ENCODE data around the gene PPP6R1. TPM values are rescaled to one million over a fixed set of nuclear protein-coding genes. Genes with fewer than 3 reads are reported as not detected.

PPP6R1 gene
- polyA plus RNA-seq, 4 donors = 43.4 to 67.5 (median 48.9) TPM

DNA sequence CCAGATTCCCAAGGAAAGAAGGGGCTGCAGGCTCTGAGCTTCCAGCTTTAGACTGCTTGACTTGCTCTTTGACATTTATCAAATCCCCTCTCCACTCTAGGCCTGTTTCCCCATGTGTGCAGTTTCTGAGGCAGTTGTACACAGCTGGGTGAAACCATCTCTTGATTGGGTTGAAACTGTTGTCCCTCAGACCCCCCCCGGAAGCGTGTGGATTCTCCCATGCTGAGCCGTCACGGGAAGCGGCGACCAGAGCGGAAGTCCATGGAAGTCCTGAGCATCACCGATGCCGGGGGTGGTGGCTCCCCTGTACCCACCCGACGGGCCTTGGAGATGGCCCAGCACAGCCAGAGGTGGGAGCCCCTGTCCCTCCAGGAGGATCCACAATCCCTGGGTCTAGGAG, 44.7 kb upstream of the PPP6R1 start:
- H3K36me3 ChIP-seq (ENCODE audit: control insufficient read depth in 3 of 3, insufficient read depth in 2 of 3, low read depth in 1 of 3, low read length in 3 of 3) = peaks cover 0 to 12% (median 0%) of the 10 kb centered on the region in 3 donors
- H3K27me3 ChIP-seq (ENCODE audit: control insufficient read depth in 3 of 3, insufficient read depth in 3 of 3, low read length in 3 of 3) = no peaks in the 10 kb centered on the region
- no peak overlapping the region for H3K4me3 ChIP-seq (ENCODE audit: low read depth in 1 of 3, low read length in 3 of 3)
- 92 to 97% (median 96%) methylated on average over 11 of the region's 11 CpGs for WGBS, 3 donors
- no peak overlapping the region for H3K27ac ChIP-seq (ENCODE audit: low read depth in 1 of 3, low read length in 2 of 3)
- H3K4me1 ChIP-seq (ENCODE audit: control insufficient read depth in 3 of 3, insufficient read depth in 2 of 3, low read depth in 1 of 3, low read length in 2 of 3) = peaks cover 0 to 8% (median 2%) of the 10 kb centered on the region in 3 donors
- H3K9me3 ChIP-seq (ENCODE audit: control insufficient read depth in 2 of 2, insufficient read depth in 1 of 2, low read depth in 1 of 2, low read length in 1 of 2) = no peaks in the 10 kb centered on the region
- DNase-seq (peak in 1 of 2 donors; percentile 1), FAIRE-seq (no peak)

GRCh38 chr19:55302318-55302703, 43.5 kb upstream of the PPP6R1 start:
- H3K27ac ChIP-seq (ENCODE audit: low read depth in 1 of 3, low read length in 2 of 3) = no peak overlapping the region
- no peak for DNase-seq
- H3K4me3 ChIP-seq (ENCODE audit: low read depth in 1 of 3, low read length in 3 of 3) = peak overlapping the region in 1 of 3 donors; percentile 19
- H3K36me3 ChIP-seq (ENCODE audit: control insufficient read depth in 3 of 3, insufficient read depth in 2 of 3, low read depth in 1 of 3, low read length in 3 of 3) = peaks cover 0 to 10% (median 0%) of the 10 kb centered on the region in 3 donors
- H3K27me3 ChIP-seq (ENCODE audit: control insufficient read depth in 3 of 3, insufficient read depth in 3 of 3, low read length in 3 of 3) = no peaks in the 10 kb centered on the region
- 69 to 76% (median 74%) methylated on average over 12 of the region's 12 CpGs for WGBS, 3 donors
- no peaks in the 10 kb centered on the region for H3K9me3 ChIP-seq (ENCODE audit: control insufficient read depth in 2 of 2, insufficient read depth in 1 of 2, low read depth in 1 of 2, low read length in 1 of 2)
- no peak for FAIRE-seq
- peaks cover 0 to 8% (median 2%) of the 10 kb centered on the region in 3 donors for H3K4me1 ChIP-seq (ENCODE audit: control insufficient read depth in 3 of 3, insufficient read depth in 2 of 3, low read depth in 1 of 3, low read length in 2 of 3)

DNA sequence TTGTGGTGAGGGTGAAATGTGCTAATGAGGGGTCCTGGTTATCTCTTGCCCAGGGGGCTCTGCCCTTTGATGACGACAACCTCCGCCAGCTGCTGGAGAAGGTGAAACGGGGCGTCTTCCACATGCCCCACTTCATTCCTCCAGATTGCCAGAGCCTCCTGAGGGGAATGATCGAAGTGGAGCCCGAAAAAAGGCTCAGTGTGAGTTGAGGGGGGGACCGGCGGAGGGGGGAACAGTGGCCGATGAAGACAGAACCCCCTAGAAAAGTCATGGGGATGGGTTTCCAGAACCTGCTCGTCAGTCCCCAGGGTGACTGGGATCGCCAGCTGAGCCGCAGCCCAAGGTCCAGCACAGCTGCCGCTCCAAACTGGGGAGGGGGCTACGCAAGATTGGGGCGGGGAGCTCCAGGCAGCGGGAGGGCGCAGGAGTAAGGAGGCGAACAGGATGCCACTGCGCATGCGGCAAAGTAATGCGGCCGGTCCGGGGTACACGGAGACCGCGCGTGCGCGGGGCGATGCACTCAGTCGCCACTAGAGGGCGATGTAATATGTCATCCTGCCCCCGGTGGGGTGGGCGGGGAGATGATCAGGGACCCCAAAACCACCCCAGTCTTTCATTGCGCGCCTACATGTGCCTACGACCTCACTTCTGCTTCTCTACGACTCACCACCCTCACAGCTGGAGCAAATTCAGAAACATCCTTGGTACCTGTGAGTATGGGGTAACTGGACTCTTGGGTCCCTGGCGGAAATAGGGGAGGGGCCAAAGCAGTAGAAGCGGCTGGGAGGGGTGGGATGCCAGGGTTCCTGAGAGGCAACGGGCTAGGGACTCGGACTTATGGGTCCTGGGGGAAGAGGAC, 42.9 kb upstream of the PPP6R1 start:
- DNase-seq = peak; percentile 81 to 91
- Histone ChIP-seq H3K27me3 (ENCODE audit: control insufficient read depth in 3 of 3, insufficient read depth in 3 of 3, low read length in 3 of 3) (no peaks in the 10 kb centered on the region), H3K4me1 (ENCODE audit: control insufficient read depth in 3 of 3, insufficient read depth in 2 of 3, low read depth in 1 of 3, low read length in 2 of 3) (peaks cover 0 to 8% (median 2%) of the 10 kb centered on the region in 3 donors), H3K36me3 (ENCODE audit: control insufficient read depth in 3 of 3, insufficient read depth in 2 of 3, low read depth in 1 of 3, low read length in 3 of 3) (peaks cover 0 to 10% (median 0%) of the 10 kb centered on the region in 3 donors), H3K9me3 (ENCODE audit: control insufficient read depth in 2 of 2, insufficient read depth in 1 of 2, low read depth in 1 of 2, low read length in 1 of 2) (no peaks in the 10 kb centered on the region), H3K27ac (ENCODE audit: low read depth in 1 of 3, low read length in 2 of 3) (no peak overlapping the region), H3K4me3 (ENCODE audit: low read depth in 1 of 3, low read length in 3 of 3) (peak overlapping the region in 1 of 3 donors; percentile 37)
- FAIRE-seq = no peak
- 11 to 12% (median 11%) methylated on average over 35 to 42 of the region's 42 CpGs for WGBS, 3 donors

DNA sequence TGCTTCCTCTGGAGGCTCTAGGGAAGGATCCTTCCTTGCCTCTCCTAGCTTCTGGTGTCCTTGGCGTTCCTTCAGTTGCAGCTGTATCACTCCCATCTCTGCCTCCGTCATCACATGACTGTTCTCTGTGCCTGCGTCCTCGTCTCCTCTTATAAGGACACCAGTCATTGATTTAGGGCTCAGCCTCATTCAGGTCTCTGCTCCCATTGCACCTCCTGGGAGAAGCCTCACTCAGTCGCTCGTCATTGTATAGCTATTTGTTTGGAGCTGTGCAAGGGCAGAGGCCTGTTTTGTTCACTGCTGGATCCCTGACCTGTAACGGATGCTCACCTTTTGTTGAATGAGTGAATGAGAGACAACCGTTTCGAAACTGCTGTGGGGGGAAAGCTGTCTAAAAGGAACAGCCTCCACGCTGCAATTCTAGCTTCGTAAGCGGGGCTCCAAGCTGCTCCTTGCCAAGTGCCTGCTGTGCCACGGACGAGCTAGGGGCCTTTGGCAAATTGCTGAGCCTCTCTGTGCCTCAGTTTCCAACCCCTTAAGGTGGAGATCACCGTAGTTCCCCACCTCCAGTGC, 42.2 kb upstream of the PPP6R1 start:
- Histone ChIP-seq H3K27ac (ENCODE audit: low read depth in 1 of 3, low read length in 2 of 3) (no peak overlapping the region), H3K36me3 (ENCODE audit: control insufficient read depth in 3 of 3, insufficient read depth in 2 of 3, low read depth in 1 of 3, low read length in 3 of 3) (peaks cover 0 to 6% (median 0%) of the 10 kb centered on the region in 3 donors), H3K4me1 (ENCODE audit: control insufficient read depth in 3 of 3, insufficient read depth in 2 of 3, low read depth in 1 of 3, low read length in 2 of 3) (peaks cover 0 to 8% (median 2%) of the 10 kb centered on the region in 3 donors), H3K4me3 (ENCODE audit: low read depth in 1 of 3, low read length in 3 of 3) (no peak overlapping the region), H3K9me3 (ENCODE audit: control insufficient read depth in 2 of 2, insufficient read depth in 1 of 2, low read depth in 1 of 2, low read length in 1 of 2) (no peaks in the 10 kb centered on the region), H3K27me3 (ENCODE audit: control insufficient read depth in 3 of 3, insufficient read depth in 3 of 3, low read length in 3 of 3) (no peaks in the 10 kb centered on the region)
- DNase-seq (no peak), FAIRE-seq (no peak)
- WGBS, 3 donors = 70 to 75% (median 70%) methylated on average over 15 of the region's 15 CpGs

- FAIRE-seq = no peak
- WGBS, 3 donors = 82 to 89% (median 84%) methylated on average over 10 of the region's 10 CpGs
- H3K4me1 ChIP-seq (ENCODE audit: control insufficient read depth in 3 of 3, insufficient read depth in 2 of 3, low read depth in 1 of 3, low read length in 2 of 3) = peaks cover 0 to 8% (median 2%) of the 10 kb centered on the region in 3 donors
- no peak overlapping the region for H3K27ac ChIP-seq (ENCODE audit: low read depth in 1 of 3, low read length in 2 of 3)
- H3K27me3 ChIP-seq (ENCODE audit: control insufficient read depth in 3 of 3, insufficient read depth in 3 of 3, low read length in 3 of 3) = no peaks in the 10 kb centered on the region
- no peak overlapping the region for H3K4me3 ChIP-seq (ENCODE audit: low read depth in 1 of 3, low read length in 3 of 3)
- H3K9me3 ChIP-seq (ENCODE audit: control insufficient read depth in 2 of 2, insufficient read depth in 1 of 2, low read depth in 1 of 2, low read length in 1 of 2) = no peaks in the 10 kb centered on the region
- H3K36me3 ChIP-seq (ENCODE audit: control insufficient read depth in 3 of 3, insufficient read depth in 2 of 3, low read depth in 1 of 3, low read length in 3 of 3) = peaks cover 0 to 5% (median 0%) of the 10 kb centered on the region in 3 donors
- DNase-seq = no peak
These were observed 41.2 kb upstream of the PPP6R1 start for GRCh38 chr19:55299991-55300390.

DNA sequence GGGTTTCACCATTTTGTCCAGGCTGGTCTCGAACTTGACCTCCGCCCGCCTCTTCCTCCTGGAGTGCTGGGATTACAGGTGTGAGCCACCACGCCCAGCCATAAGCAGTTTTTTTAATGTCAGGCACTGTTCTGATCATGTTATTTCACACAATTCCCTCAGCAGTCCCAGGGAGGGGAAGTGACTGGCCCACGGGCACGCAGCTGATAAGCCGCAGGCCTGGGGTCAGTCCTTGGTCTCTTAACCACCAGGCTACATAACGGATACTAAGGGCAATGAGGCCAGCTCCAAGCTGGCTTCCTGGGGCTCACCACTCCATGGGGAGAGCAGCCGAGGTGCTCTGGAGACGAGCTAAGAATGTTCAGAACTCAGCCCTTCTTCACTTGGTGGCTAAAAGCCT, 38.5 kb upstream of the PPP6R1 start:
- Histone ChIP-seq H3K36me3 (ENCODE audit: control insufficient read depth in 3 of 3, insufficient read depth in 2 of 3, low read depth in 1 of 3, low read length in 3 of 3) (peaks cover 0 to 2% (median 0%) of the 10 kb centered on the region in 3 donors), H3K27me3 (ENCODE audit: control insufficient read depth in 3 of 3, insufficient read depth in 3 of 3, low read length in 3 of 3) (no peaks in the 10 kb centered on the region), H3K27ac (ENCODE audit: low read depth in 1 of 3, low read length in 2 of 3) (no peak overlapping the region), H3K9me3 (ENCODE audit: control insufficient read depth in 2 of 2, insufficient read depth in 1 of 2, low read depth in 1 of 2, low read length in 1 of 2) (no peaks in the 10 kb centered on the region), H3K4me3 (ENCODE audit: low read depth in 1 of 3, low read length in 3 of 3) (no peak overlapping the region), H3K4me1 (ENCODE audit: control insufficient read depth in 3 of 3, insufficient read depth in 2 of 3, low read depth in 1 of 3, low read length in 2 of 3) (peaks cover 0 to 8% (median 2%) of the 10 kb centered on the region in 3 donors)
- no peak for FAIRE-seq
- WGBS, 3 donors = 53 to 81% (median 65%) methylated on average over 10 of the region's 10 CpGs
- no peak for DNase-seq

- 92 to 96% (median 95%) methylated on average over 9 of the region's 9 CpGs for WGBS, 3 donors
- FAIRE-seq (no peak), DNase-seq (no peak)
- Histone ChIP-seq H3K4me1 (ENCODE audit: control insufficient read depth in 3 of 3, insufficient read depth in 2 of 3, low read depth in 1 of 3, low read length in 2 of 3) (peaks cover 0 to 6% (median 0%) of the 10 kb centered on the region in 3 donors), H3K9me3 (ENCODE audit: control insufficient read depth in 2 of 2, insufficient read depth in 1 of 2, low read depth in 1 of 2, low read length in 1 of 2) (no peaks in the 10 kb centered on the region), H3K36me3 (ENCODE audit: control insufficient read depth in 3 of 3, insufficient read depth in 2 of 3, low read depth in 1 of 3, low read length in 3 of 3) (peaks cover 0 to 11% (median 0%) of the 10 kb centered on the region in 3 donors), H3K4me3 (ENCODE audit: low read depth in 1 of 3, low read length in 3 of 3) (no peak overlapping the region), H3K27me3 (ENCODE audit: control insufficient read depth in 3 of 3, insufficient read depth in 3 of 3, low read length in 3 of 3) (peaks cover 0 to 3% (median 0%) of the 10 kb centered on the region in 3 donors), H3K27ac (ENCODE audit: low read depth in 1 of 3, low read length in 2 of 3) (no peak overlapping the region)
These were observed 30.4 kb upstream of the PPP6R1 start for GRCh38 chr19:55289117-55289796.

GRCh38 chr19:55287361-55288079, 28.7 kb upstream of the PPP6R1 start:
- H3K4me1 ChIP-seq (ENCODE audit: control insufficient read depth in 3 of 3, insufficient read depth in 2 of 3, low read depth in 1 of 3, low read length in 2 of 3) = peaks cover 0 to 6% (median 0%) of the 10 kb centered on the region in 3 donors
- no peaks in the 10 kb centered on the region for H3K9me3 ChIP-seq (ENCODE audit: control insufficient read depth in 2 of 2, insufficient read depth in 1 of 2, low read depth in 1 of 2, low read length in 1 of 2)
- no peak for FAIRE-seq

More at GRCh38 chr19:55287361-55288079, 28.7 kb upstream of the PPP6R1 start:
- no peak overlapping the region for H3K4me3 ChIP-seq (ENCODE audit: low read depth in 1 of 3, low read length in 3 of 3)
- DNase-seq = no peak
- H3K27ac ChIP-seq (ENCODE audit: low read depth in 1 of 3, low read length in 2 of 3) = no peak overlapping the region
- WGBS, 3 donors = 84 to 89% (median 86%) methylated on average over 21 of the region's 21 CpGs
- peaks cover 0 to 3% (median 0%) of the 10 kb centered on the region in 3 donors for H3K27me3 ChIP-seq (ENCODE audit: control insufficient read depth in 3 of 3, insufficient read depth in 3 of 3, low read length in 3 of 3)
- peaks cover 0 to 9% (median 0%) of the 10 kb centered on the region in 3 donors for H3K36me3 ChIP-seq (ENCODE audit: control insufficient read depth in 3 of 3, insufficient read depth in 2 of 3, low read depth in 1 of 3, low read length in 3 of 3)
